WTC11 (cell line): ENCODE measurements around the gene RASGRP4. TPM values are rescaled to one million over a fixed set of nuclear protein-coding genes. Genes with fewer than 3 reads are reported as not detected.

ENCODE experiments used
- ATAC-seq: fragments of 200-7000 bp; cut with Tn5 transposase; 2 replicates; pipeline ENCODE4 v1.10.0; 2021; ENCODE audit warnings: mild to moderate bottlenecking, moderate library complexity
- CTCF ChIA-PET: fragments of 300-600 bp; sonication (Branson Sonifier 250); formaldehyde crosslinking; loops from one replicate; lab custom pipeline; 2021; ENCODE audit warnings: antibody characterized with exemption; lab: Charles Lee
- POLR2A ChIA-PET: fragments of 350-600 bp; sonication (Branson Sonifier 250); formaldehyde crosslinking; loops from one replicate; lab custom pipeline; 2021; ENCODE audit warnings: antibody characterized with exemption; lab: Charles Lee
- DNase-seq: peaks from one replicate; pipeline ENCODE4 v3.0.0; 2021; ENCODE audit warnings: low spot score
- H3K27ac Mint-ChIP-seq: 2 replicates; pipeline ENCODE4 v1.8.0; 2021; ENCODE audit warnings: mixed read lengths
- H3K27me3 Mint-ChIP-seq: 2 replicates; pipeline ENCODE4 v1.8.0; 2021; ENCODE audit warnings: low read depth, mild to moderate bottlenecking, moderate library complexity, mixed read lengths
- H3K36me3 Mint-ChIP-seq: 2 replicates; pipeline ENCODE4 v1.8.0; 2021; ENCODE audit warnings: mixed read lengths
- H3K4me1 Mint-ChIP-seq: 2 replicates; pipeline ENCODE4 v1.8.0; 2022; ENCODE audit warnings: mixed read lengths
- H3K4me3 Mint-ChIP-seq: 2 replicates; pipeline ENCODE4 v1.8.0; 2021; ENCODE audit warnings: mild to moderate bottlenecking, moderate library complexity, mixed read lengths
- H3K9me3 Mint-ChIP-seq: 2 replicates; pipeline ENCODE4 v1.8.0; 2021; ENCODE audit warnings: mixed read lengths
- ATF1 ChIP-seq: sonication (generic); formaldehyde crosslinking; IDR thresholded peaks from 2 replicates; pipeline ENCODE4 v1.8.1; 2023; ENCODE audit warnings: mild to moderate bottlenecking, moderate library complexity, missing genetic modification reagents
- CTCF ChIP-seq: fragments of 200-600 bp; IDR thresholded peaks from 2 replicates; pipeline ENCODE4 v1.8.0; 2022; ENCODE audit warnings: antibody characterized with exemption
- ELF4 ChIP-seq: sonication (generic); formaldehyde crosslinking; IDR thresholded peaks from 2 replicates; pipeline ENCODE4 v1.8.1; 2022; ENCODE audit warnings: low read depth, mild to moderate bottlenecking, moderate library complexity, missing genetic modification reagents
- ETV6 ChIP-seq: sonication (generic); formaldehyde crosslinking; IDR thresholded peaks from 2 replicates; pipeline ENCODE4 v1.8.1; 2022; ENCODE audit warnings: mild to moderate bottlenecking, missing genetic modification reagents
- FOXP4 ChIP-seq: sonication (generic); formaldehyde crosslinking; IDR thresholded peaks from 2 replicates; pipeline ENCODE4 v1.8.0; 2022; ENCODE audit warnings: mild to moderate bottlenecking, missing genetic modification reagents
- GRHL2 ChIP-seq: fragments of 250-450 bp; sonication (Bioruptor Pico); IDR thresholded peaks from 2 replicates; pipeline ENCODE4 v1.8.0; 2022; ENCODE audit warnings: mild to moderate bottlenecking, moderate library complexity; ENCODE audit not compliant: insufficient replicate concordance, severe bottlenecking
- JAZF1 ChIP-seq: fragments of 250-450 bp; sonication (Bioruptor Pico); IDR thresholded peaks from 2 replicates; pipeline ENCODE4 v1.9.0; 2021; ENCODE audit warnings: moderate library complexity, mild to moderate bottlenecking, inconsistent platforms
- JUN ChIP-seq: sonication (generic); formaldehyde crosslinking; IDR thresholded peaks from 2 replicates; pipeline ENCODE4 v1.8.0; 2023; ENCODE audit warnings: mild to moderate bottlenecking, missing genetic modification reagents
- NFE2L1 ChIP-seq: sonication (generic); formaldehyde crosslinking; IDR thresholded peaks from 2 replicates; pipeline ENCODE4 v1.8.1; 2023; ENCODE audit warnings: missing genetic modification reagents
- NR3C1 ChIP-seq: sonication (generic); formaldehyde crosslinking; conservative IDR thresholded peaks from 2 replicates; pipeline ENCODE4 v1.8.1; 2023; ENCODE audit warnings: low read depth, mild to moderate bottlenecking, missing genetic modification reagents
- RELA ChIP-seq: sonication (generic); formaldehyde crosslinking; IDR thresholded peaks from 2 replicates; pipeline ENCODE4 v1.8.1; 2022; ENCODE audit warnings: missing genetic modification reagents, mild to moderate bottlenecking, borderline replicate concordance
- TEAD1 ChIP-seq: sonication (generic); formaldehyde crosslinking; IDR thresholded peaks from 2 replicates; pipeline ENCODE4 v1.8.0; 2022; ENCODE audit warnings: mild to moderate bottlenecking, missing genetic modification reagents
- TP53 ChIP-seq: sonication (generic); formaldehyde crosslinking; IDR thresholded peaks from 2 replicates; pipeline ENCODE4 v1.8.1; 2023; ENCODE audit warnings: mild to moderate bottlenecking, missing genetic modification reagents
- ZBTB21 ChIP-seq: sonication (generic); formaldehyde crosslinking; IDR thresholded peaks from 2 replicates; pipeline ENCODE4 v1.8.1; 2023; ENCODE audit warnings: mild to moderate bottlenecking, missing genetic modification reagents, borderline replicate concordance
- ZNF532 ChIP-seq: fragments of 250-450 bp; sonication (Bioruptor Pico); IDR thresholded peaks from 2 replicates; pipeline ENCODE4 v1.9.0; 2021; ENCODE audit warnings: mild to moderate bottlenecking, borderline replicate concordance
- total RNA-seq: library from RNA; stranded (reverse); gene quantifications from 3 replicates; pipeline ENCODE4 v1.2.3, GENCODE V29; 2021
- TF ChIP-seq, protein P1 (sequence below): sonication (generic); formaldehyde crosslinking; IDR thresholded peaks from 2 replicates; pipeline ENCODE4 v1.8.0; 2022; ENCODE audit warnings: mild to moderate bottlenecking, missing genetic modification reagents
- TF ChIP-seq, protein P2 (sequence below): fragments of 250-450 bp; sonication (Bioruptor Pico); IDR thresholded peaks from 2 replicates; pipeline ENCODE4 v1.9.0; 2021; ENCODE audit warnings: mild to moderate bottlenecking
- TF ChIP-seq, protein P3 (sequence below): sonication (generic); formaldehyde crosslinking; conservative IDR thresholded peaks from 2 replicates; pipeline ENCODE4 v1.8.1; 2023; ENCODE audit warnings: mild to moderate bottlenecking, low read depth, missing genetic modification reagents, moderate library complexity
- TF ChIP-seq, protein P4 (sequence below): fragments of 250-450 bp; sonication (Bioruptor Pico); IDR thresholded peaks from 2 replicates; pipeline ENCODE4 v2.1.2; 2022; ENCODE audit warnings: mild to moderate bottlenecking, moderate library complexity

The RASGRP4 gene
- total RNA-seq, 1 experiment from 2014 or later = 2.5 TPM

GRCh38 chr19:38402967-38403674 lies 22.9 kb downstream of the RASGRP4 start, which contains the start of gene FAM98C (continued):
- TF ChIP-seq ELF4 (CRISPR knock-in tag) (0 out of 2 replicates have a peak, but pooled peaks have one; percentile 19), NFE2L1 (0 out of 2 replicates have a peak, but pooled peaks have one; percentile 49), FOXP4 (CRISPR knock-in tag) (peak; percentile 42; the same call in 1 of the 2 replicates), JAZF1 (CRISPR knock-in tag) (no peak), ZBTB21 (CRISPR knock-in tag) (peak; percentile 32; the same call in 1 of the 2 replicates), ATF1 (CRISPR knock-in tag) (no peak), TP53 (no peak), ZNF532 (no peak), CTCF (peak; percentile 98), NR3C1 (CRISPR knock-in tag) (no peak), TEAD1 (CRISPR knock-in tag) (no peak; the same call in 1 of the 2 replicates), RELA (CRISPR knock-in tag) (peak; percentile 16; the same call in 1 of the 2 replicates), JUN (no peak)
- TF ChIP-seq, all 79 proteins: peak for 23

DNA sequence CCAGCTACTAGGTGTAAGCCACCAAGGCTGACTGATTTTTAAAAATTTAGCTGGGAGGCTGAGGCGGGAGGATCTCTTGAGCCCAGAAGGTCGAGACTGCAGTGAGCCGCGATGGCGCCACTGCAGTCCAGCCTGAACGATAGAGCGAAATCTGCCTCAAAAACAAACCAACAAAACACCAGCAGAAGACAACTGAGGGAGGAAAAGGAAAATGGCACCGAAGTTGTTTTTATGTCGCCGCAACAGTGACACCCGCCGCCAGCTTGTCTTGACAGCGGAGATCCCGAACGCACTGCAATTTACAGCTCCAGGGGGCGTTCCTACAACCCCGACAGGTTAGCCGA lies 23.4 kb downstream of the RASGRP4 start:
- POLR2A ChIA-PET = interaction anchor here (0.9 to 2.0 kb wide), 10 partner anchors 13 to 232 kb away, joined by 3 to 14 read pairs (median 4); partner anchors contain the start of genes GGN, PSMD8 and SPRED3
- CTCF ChIA-PET = interaction anchor here (0.5 to 3.0 kb wide), 103 partner anchors 9 to 908 kb away, joined by 3 to 110 read pairs (median 5); partner anchors contain the start of genes ACTN4, C19orf33, CATSPERG and CCER2
- peak overlapping the region; percentile 56 for H3K4me3 Mint-ChIP-seq
- H3K4me1 Mint-ChIP-seq = no peaks in the 10 kb centered on the region
- no peak overlapping the region for H3K27ac Mint-ChIP-seq
- H3K27me3 Mint-ChIP-seq = peaks cover 64% of the 10 kb centered on the region
- no peaks in the 10 kb centered on the region for H3K36me3 Mint-ChIP-seq
- H3K9me3 Mint-ChIP-seq = no peaks in the 10 kb centered on the region
- ATAC-seq (no peak), DNase-seq (no peak)
- TF ChIP-seq, protein P1, sequence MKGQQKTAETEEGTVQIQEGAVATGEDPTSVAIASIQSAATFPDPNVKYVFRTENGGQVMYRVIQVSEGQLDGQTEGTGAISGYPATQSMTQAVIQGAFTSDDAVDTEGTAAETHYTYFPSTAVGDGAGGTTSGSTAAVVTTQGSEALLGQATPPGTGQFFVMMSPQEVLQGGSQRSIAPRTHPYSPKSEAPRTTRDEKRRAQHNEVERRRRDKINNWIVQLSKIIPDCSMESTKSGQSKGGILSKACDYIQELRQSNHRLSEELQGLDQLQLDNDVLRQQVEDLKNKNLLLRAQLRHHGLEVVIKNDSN = no peak

DNA sequence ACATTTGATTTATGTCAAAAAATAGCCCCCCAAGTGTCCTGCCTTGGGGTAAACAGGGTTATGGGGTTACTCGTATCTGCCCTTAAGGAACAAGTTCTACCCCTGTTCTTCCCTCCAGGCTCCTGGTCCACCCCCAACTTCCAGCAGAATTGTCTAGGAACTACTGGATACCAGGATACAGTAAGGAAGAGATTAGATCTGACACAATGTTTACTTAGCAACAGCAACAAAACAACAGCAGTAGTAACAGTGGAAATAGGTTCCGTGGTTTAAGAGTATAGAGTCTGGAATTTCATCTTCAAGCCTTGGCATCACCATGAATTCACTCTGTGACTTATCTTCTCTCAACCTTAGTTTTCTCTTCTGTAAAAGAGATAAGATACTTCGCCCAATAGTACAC lies 24.9 kb downstream of the RASGRP4 start:
- Mint-ChIP-seq H3K27ac (no peak overlapping the region), H3K4me1 (no peaks in the 10 kb centered on the region), H3K4me3 (no peak overlapping the region), H3K27me3 (peaks cover 78% of the 10 kb centered on the region), H3K9me3 (no peaks in the 10 kb centered on the region), H3K36me3 (peaks cover 6% of the 10 kb centered on the region; the same call in 1 of the 2 replicates)
- ChIA-PET CTCF (no interaction called here), POLR2A (no interaction called here)
- DNase-seq (no peak), ATAC-seq (no peak)
- TF ChIP-seq, protein P2, sequence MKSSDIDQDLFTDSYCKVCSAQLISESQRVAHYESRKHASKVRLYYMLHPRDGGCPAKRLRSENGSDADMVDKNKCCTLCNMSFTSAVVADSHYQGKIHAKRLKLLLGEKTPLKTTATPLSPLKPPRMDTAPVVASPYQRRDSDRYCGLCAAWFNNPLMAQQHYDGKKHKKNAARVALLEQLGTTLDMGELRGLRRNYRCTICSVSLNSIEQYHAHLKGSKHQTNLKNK (CRISPR knock-in tag) = no peak
- TF ChIP-seq ZBTB21 (CRISPR knock-in tag) = no peak
- no peak for TF ChIP-seq GRHL2
- TF ChIP-seq, protein P3, sequence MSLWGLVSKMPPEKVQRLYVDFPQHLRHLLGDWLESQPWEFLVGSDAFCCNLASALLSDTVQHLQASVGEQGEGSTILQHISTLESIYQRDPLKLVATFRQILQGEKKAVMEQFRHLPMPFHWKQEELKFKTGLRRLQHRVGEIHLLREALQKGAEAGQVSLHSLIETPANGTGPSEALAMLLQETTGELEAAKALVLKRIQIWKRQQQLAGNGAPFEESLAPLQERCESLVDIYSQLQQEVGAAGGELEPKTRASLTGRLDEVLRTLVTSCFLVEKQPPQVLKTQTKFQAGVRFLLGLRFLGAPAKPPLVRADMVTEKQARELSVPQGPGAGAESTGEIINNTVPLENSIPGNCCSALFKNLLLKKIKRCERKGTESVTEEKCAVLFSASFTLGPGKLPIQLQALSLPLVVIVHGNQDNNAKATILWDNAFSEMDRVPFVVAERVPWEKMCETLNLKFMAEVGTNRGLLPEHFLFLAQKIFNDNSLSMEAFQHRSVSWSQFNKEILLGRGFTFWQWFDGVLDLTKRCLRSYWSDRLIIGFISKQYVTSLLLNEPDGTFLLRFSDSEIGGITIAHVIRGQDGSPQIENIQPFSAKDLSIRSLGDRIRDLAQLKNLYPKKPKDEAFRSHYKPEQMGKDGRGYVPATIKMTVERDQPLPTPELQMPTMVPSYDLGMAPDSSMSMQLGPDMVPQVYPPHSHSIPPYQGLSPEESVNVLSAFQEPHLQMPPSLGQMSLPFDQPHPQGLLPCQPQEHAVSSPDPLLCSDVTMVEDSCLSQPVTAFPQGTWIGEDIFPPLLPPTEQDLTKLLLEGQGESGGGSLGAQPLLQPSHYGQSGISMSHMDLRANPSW (CRISPR knock-in tag) = no peak
- TF ChIP-seq, protein P4, sequence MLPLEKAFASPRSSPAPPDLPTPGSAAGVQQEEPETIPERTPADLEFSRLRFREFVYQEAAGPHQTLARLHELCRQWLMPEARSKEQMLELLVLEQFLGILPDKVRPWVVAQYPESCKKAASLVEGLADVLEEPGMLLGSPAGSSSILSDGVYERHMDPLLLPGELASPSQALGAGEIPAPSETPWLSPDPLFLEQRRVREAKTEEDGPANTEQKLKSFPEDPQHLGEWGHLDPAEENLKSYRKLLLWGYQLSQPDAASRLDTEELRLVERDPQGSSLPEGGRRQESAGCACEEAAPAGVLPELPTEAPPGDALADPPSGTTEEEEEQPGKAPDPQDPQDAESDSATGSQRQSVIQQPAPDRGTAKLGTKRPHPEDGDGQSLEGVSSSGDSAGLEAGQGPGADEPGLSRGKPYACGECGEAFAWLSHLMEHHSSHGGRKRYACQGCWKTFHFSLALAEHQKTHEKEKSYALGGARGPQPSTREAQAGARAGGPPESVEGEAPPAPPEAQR (CRISPR knock-in tag) = no peak
- TF ChIP-seq ETV6 (CRISPR knock-in tag) = no peak
